ENCODE results near the gene NRG3.
"Not testable (repeated sequence)": the region's sequence is repeated elsewhere in the genome, so short reads cannot be mapped to it uniquely, and the experiment has no call there.

The NRG3 gene

DNA sequence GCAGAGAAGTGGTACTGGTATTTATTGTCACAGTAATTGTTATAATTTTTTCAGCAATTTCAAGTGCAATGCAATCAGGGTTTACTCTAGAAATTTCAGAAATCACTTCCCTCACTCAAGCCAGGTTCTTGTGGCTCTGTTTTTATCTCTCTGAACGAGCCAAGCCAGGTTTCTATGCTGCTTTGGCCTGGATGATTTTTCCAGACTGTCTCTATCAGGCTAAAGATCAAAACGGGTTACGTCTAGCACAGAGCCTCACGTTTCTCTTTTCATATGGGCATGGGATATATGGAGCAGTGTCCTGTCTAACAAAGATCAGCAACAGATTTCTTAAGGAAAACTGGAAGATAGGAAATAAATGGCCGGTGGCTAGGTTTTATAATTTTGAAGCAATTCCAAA is 1105.3 kb downstream of the NRG3 start:
- DNase-seq (ENCODE audit: low spot score in 2 of 2) (no peak), ATAC-seq (no peak)
- no peaks in the 10 kb centered on the region for H3K36me3 Mint-ChIP-seq
- no peak overlapping the region for H3K4me3 Mint-ChIP-seq
- no peaks in the 10 kb centered on the region for H3K4me1 Mint-ChIP-seq
- peaks cover 5% of the 10 kb centered on the region for H3K9me3 Mint-ChIP-seq
- no peak overlapping the region for H3K27ac Mint-ChIP-seq

DNA sequence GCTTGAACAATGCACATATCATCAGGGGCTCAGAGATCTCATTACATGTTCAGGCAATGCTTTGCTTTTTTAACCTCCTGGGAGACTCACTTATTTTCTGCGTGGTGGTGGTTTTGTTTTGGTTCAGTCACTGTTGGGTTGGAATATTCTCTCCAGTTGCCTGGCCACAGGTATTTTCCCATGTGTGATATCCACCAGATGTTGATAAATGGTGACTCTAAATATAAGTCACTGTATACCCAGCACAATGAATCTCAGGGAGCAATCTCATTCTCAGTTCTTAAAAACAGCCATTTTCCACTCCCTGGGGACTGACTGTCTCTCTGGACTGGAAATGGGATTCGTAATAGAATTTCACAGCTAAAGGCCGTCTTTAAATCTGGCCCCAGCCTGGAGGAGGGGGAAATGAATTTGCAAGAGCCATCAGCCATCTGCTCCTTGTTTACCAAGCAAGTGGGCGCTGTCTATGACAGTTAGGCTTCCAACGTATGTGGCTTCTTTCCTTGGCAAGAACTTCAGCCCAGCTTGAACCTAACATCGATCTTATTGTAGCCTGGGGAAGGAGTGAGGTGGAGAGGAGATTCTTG is 1106.2 kb downstream of the NRG3 start:
- DNase-seq (ENCODE audit: low spot score in 2 of 2), result no peak
- H3K9me3 Mint-ChIP-seq, result peaks cover 7% of the 10 kb centered on the region
- no peak overlapping the region for H3K4me3 Mint-ChIP-seq
- H3K36me3 Mint-ChIP-seq, result no peaks in the 10 kb centered on the region
- no peaks in the 10 kb centered on the region for H3K4me1 Mint-ChIP-seq
- ATAC-seq, result no peak
- no peak overlapping the region for H3K27ac Mint-ChIP-seq

DNA sequence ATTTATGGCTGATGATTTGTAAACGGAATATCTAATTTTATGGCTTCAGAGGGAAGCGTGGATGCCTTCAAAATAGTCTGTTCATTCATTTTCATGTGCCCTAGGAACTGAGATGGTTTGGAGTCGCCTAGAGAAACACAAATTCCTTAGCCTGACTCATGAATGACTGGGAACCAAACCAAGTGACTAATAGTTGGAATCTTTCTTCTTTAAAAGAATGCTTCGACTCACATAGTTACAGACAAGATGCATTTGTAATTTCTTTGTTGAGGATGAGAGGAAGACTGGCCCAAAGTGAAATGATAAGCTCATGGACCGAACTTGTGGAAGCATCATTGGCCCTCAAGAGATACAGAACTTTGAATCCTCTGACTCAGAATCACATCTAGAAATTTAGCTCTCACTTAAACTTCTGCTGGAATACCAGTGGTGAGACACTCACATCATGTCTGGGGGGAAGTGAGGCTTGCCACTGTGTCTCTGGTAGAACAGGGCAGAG is 1107.2 kb downstream of the NRG3 start:
- Mint-ChIP-seq H3K27ac (no peak overlapping the region), H3K4me3 (no peak overlapping the region), H3K9me3 (peaks cover 2% of the 10 kb centered on the region), H3K4me1 (no peaks in the 10 kb centered on the region), H3K36me3 (no peaks in the 10 kb centered on the region)
- ATAC-seq, result no peak
- no peak for DNase-seq (ENCODE audit: low spot score in 2 of 2)

GRCh38 chr10:82986216-82986615 is 1111.2 kb downstream of the NRG3 start:
- Mint-ChIP-seq H3K4me1 (no peaks in the 10 kb centered on the region), H3K27ac (no peak overlapping the region), H3K36me3 (no peaks in the 10 kb centered on the region), H3K4me3 (no peak overlapping the region), H3K9me3 (peaks cover 2% of the 10 kb centered on the region)
- DNase-seq (ENCODE audit: low spot score in 2 of 2) (no peak), ATAC-seq (no peak)

GRCh38 chr10:83006479-83006878 is 1131.5 kb downstream of the NRG3 start:
- H3K36me3 Mint-ChIP-seq; H3K27ac Mint-ChIP-seq; H3K4me3 Mint-ChIP-seq; H3K4me1 Mint-ChIP-seq; DNase-seq (ENCODE audit: low spot score in 2 of 2); ATAC-seq: not testable (repeated sequence)
- peaks cover 18% of the 10 kb centered on the region for H3K9me3 Mint-ChIP-seq

DNA sequence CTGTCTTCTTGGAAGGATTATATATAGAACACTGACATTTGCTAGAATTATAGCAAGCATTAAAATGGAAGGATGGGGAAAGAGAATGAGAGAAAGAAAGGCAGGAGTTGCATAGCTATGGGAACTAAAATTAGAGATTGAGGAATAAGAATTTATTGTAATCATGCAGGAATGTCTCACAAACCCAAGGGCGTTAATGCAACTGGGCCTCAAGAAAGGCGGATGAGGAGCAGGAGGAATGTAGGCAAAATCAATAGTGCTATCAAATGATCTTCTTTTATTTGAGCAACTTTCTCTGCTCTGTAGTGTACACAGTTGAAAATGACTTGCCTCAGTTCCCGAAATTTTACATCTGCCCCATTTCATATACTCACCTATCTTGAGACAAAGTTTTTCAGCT is 1132.5 kb downstream of the NRG3 start:
- Mint-ChIP-seq H3K36me3 (no peaks in the 10 kb centered on the region), H3K27ac (no peak overlapping the region), H3K4me3 (no peak overlapping the region), H3K4me1 (no peaks in the 10 kb centered on the region), H3K9me3 (peaks cover 13% of the 10 kb centered on the region)
- DNase-seq (ENCODE audit: low spot score in 2 of 2) (no peak), ATAC-seq (no peak)

DNA sequence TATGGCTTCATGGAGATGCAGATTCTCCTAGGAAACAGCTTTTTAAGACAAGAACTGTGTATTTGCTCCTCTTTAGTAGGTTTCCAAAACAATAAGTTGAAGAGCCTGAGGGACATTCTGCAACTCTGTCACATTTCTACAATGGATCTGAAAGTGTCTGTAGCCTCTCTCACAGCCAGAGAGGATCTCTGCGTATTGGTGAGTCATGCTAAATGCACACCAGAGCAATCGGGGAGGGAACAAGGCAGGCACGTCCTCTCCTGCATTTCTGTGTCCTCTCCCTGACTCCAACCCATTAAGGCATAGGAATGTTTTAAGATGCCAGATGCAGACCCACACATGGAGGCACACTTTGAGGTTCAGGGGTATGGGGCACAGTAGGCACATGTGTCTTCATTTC is 1137.9 kb downstream of the NRG3 start:
- Mint-ChIP-seq H3K9me3 (peaks cover 11% of the 10 kb centered on the region), H3K4me1 (no peaks in the 10 kb centered on the region), H3K4me3 (no peak overlapping the region), H3K36me3 (no peaks in the 10 kb centered on the region), H3K27ac (no peak overlapping the region)
- no peak for DNase-seq (ENCODE audit: low spot score in 2 of 2)
- ATAC-seq, result no peak

DNA sequence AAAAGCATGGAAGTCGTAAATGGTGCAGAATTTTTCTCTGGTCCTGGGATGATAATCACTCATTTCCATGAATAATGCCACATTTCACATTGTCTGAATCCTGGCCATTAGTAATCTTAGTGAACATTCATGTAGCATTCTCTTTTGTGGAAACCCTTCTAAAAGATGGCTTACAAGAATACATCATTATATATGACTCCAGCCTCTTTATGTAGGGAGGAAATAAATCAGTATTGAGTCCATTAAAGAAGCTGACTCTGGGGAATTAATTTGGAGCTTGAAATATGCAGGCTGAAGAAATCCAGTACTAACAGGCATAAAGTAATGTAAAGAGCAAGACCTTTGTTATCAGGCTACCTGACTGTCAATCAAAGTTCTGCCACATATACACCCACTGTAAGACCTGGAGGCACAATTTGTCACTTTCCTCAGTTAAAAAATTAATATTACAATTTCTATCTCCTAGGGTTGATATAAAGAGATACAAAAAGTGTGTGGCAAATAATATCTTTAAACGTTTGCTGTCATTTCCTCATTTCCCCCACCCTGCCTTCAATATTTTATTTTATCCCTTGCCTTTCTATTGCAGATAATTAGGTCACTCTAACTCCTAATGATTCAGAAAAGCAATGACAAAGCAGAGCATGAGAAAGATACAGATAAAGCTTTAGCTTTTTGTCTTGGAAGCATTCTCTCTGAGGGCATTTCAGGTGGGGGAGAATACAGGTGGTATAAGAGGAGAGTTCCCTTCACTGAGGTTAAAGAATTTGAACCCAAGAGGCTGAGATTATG is 1142.3 kb downstream of the NRG3 start:
- no peaks in the 10 kb centered on the region for H3K4me1 Mint-ChIP-seq
- DNase-seq (ENCODE audit: low spot score in 2 of 2), result no peak
- no peak overlapping the region for H3K4me3 Mint-ChIP-seq
- ATAC-seq, result no peak
- peaks cover 22% of the 10 kb centered on the region for H3K9me3 Mint-ChIP-seq
- no peak overlapping the region for H3K27ac Mint-ChIP-seq
- no peaks in the 10 kb centered on the region for H3K36me3 Mint-ChIP-seq

GRCh38 chr10:83023662-83024061 is 1148.7 kb downstream of the NRG3 start:
- DNase-seq (ENCODE audit: low spot score in 2 of 2), result no peak
- Mint-ChIP-seq H3K4me1 (no peaks in the 10 kb centered on the region), H3K36me3 (no peaks in the 10 kb centered on the region), H3K9me3 (peaks cover 22% of the 10 kb centered on the region), H3K4me3 (no peak overlapping the region), H3K27ac (no peak overlapping the region)
- no peak for ATAC-seq
